ENCODE results near the gene MAN1A1. TPM values are rescaled to one million over a fixed set of nuclear protein-coding genes. Genes with fewer than 3 reads are reported as not detected.
A peak's percentile ranks its signal among the peaks of the same experiment; 100 is the strongest.

The MAN1A1 gene
- total RNA-seq, 2 donors from 2014 or later: 17.9 to 27.9 TPM

- Histone ChIP-seq H3K27me3 (replicated peaks; ENCODE audit: insufficient read depth) (no peaks in the 10 kb centered on the region), H3K9me3 (no peaks in the 10 kb centered on the region), H3K27ac (no peak overlapping the region), H3K36me3 (no peaks in the 10 kb centered on the region), H3K4me3 (no peak overlapping the region), H3K4me1 (replicated peaks) (no peaks in the 10 kb centered on the region)
- TF ChIP-seq POLR2AphosphoS5 (IDR thresholded peaks at IDR 0.05): no peak
- no peak for TF ChIP-seq CTCF (IDR thresholded peaks at IDR 0.05)
- TF ChIP-seq POLR2A (IDR thresholded peaks at IDR 0.05): no peak
- intact Hi-C loops (cut with DNase I): no loop called here
- DNase-seq (ENCODE audit: low spot score): no peak
- WGBS: 32% methylated on average over 11 of the region's 11 CpGs
These were observed 139.9 kb downstream of the MAN1A1 start for GRCh38 chr6:119209452-119210205.

- TF ChIP-seq POLR2A (IDR thresholded peaks at IDR 0.05) (no peak), CTCF (IDR thresholded peaks at IDR 0.05) (no peak), POLR2AphosphoS5 (IDR thresholded peaks at IDR 0.05) (peak; percentile 32)
These were observed 141.4 kb downstream of the MAN1A1 start for GRCh38 chr6:119207971-119208725.

GRCh38 chr6:119207327-119207726 is 142.2 kb downstream of the MAN1A1 start:
- H3K9me3 ChIP-seq: no peaks in the 10 kb centered on the region
- H3K27ac ChIP-seq: no peak overlapping the region
- DNase-seq (ENCODE audit: low spot score): no peak
- no peaks in the 10 kb centered on the region for H3K27me3 ChIP-seq (replicated peaks; ENCODE audit: insufficient read depth)
- intact Hi-C loops (cut with DNase I): no loop called here
- no peak for TF ChIP-seq POLR2A (IDR thresholded peaks at IDR 0.05)
- no peak for TF ChIP-seq POLR2AphosphoS5 (IDR thresholded peaks at IDR 0.05)
- TF ChIP-seq CTCF (IDR thresholded peaks at IDR 0.05): no peak
- no peaks in the 10 kb centered on the region for H3K36me3 ChIP-seq
- H3K4me1 ChIP-seq (replicated peaks): no peaks in the 10 kb centered on the region
- no peak overlapping the region for H3K4me3 ChIP-seq
- WGBS: 93% methylated on average over 2 of the region's 2 CpGs

More at GRCh38 chr6:119207971-119208725, 141.4 kb downstream of the MAN1A1 start:
- peak; percentile 63 for DNase-seq (ENCODE audit: low spot score)
- no peak overlapping the region for H3K4me3 ChIP-seq
- no peaks in the 10 kb centered on the region for H3K27me3 ChIP-seq (replicated peaks; ENCODE audit: insufficient read depth)
- H3K36me3 ChIP-seq: no peaks in the 10 kb centered on the region
- no peaks in the 10 kb centered on the region for H3K4me1 ChIP-seq (replicated peaks)
- no peaks in the 10 kb centered on the region for H3K9me3 ChIP-seq
- intact Hi-C loops (cut with DNase I): no loop called here
- no peak overlapping the region for H3K27ac ChIP-seq
- 44% methylated on average over 2 of the region's 2 CpGs for WGBS

- no peaks in the 10 kb centered on the region for H3K36me3 ChIP-seq
- intact Hi-C loops (cut with DNase I): no loop called here
- no peak for DNase-seq (ENCODE audit: low spot score)
- H3K27ac ChIP-seq: no peak overlapping the region
- H3K4me3 ChIP-seq: no peak overlapping the region
- H3K4me1 ChIP-seq (replicated peaks): no peaks in the 10 kb centered on the region
- WGBS: 81% methylated on average over 7 of the region's 7 CpGs
- no peaks in the 10 kb centered on the region for H3K27me3 ChIP-seq (replicated peaks; ENCODE audit: insufficient read depth)
- TF ChIP-seq POLR2AphosphoS5 (IDR thresholded peaks at IDR 0.05) (no peak), POLR2A (IDR thresholded peaks at IDR 0.05) (no peak), CTCF (IDR thresholded peaks at IDR 0.05) (no peak)
- H3K9me3 ChIP-seq: no peaks in the 10 kb centered on the region
These were observed 143.5 kb downstream of the MAN1A1 start for GRCh38 chr6:119205911-119206618.

Data from prostate gland (tissue), 2 donors.